Measurements from ENCODE around the gene VPS8.

- TF ChIP-seq CTCF (IDR thresholded peaks at IDR 0.05): no peak
- no peak for TF ChIP-seq POLR2A (IDR thresholded peaks at IDR 0.05)
Observed at GRCh38 chr3:185051801-185052200, 239.8 kb downstream of the VPS8 start.

Data from heart left ventricle (tissue), 13 donors.